ENCODE data around the gene KRT2.

DNA sequence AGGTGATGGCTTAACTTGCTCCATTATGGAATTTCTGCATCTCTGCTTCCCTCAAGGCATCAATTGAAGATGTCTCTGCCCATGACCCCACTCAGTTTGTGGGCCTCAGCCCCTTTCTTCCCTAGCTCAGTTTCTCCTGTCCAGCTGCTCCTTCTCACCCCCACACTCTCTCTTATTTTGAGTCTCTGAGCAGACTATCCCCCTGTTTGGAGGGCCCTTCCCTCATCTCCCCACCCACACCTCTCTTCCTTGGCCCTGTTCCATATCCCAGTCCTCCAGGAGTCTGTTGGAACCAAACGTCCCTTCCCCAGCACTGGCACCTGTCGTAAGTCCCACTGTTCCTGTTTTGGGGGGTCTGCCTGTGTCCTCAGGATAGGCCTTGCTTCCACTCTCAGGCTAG, 36.5 kb upstream of the KRT2 start:
- TF ChIP-seq, protein P1, sequence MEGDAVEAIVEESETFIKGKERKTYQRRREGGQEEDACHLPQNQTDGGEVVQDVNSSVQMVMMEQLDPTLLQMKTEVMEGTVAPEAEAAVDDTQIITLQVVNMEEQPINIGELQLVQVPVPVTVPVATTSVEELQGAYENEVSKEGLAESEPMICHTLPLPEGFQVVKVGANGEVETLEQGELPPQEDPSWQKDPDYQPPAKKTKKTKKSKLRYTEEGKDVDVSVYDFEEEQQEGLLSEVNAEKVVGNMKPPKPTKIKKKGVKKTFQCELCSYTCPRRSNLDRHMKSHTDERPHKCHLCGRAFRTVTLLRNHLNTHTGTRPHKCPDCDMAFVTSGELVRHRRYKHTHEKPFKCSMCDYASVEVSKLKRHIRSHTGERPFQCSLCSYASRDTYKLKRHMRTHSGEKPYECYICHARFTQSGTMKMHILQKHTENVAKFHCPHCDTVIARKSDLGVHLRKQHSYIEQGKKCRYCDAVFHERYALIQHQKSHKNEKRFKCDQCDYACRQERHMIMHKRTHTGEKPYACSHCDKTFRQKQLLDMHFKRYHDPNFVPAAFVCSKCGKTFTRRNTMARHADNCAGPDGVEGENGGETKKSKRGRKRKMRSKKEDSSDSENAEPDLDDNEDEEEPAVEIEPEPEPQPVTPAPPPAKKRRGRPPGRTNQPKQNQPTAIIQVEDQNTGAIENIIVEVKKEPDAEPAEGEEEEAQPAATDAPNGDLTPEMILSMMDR (IDR thresholded peaks at IDR 0.05), result no peak
- no peak for TF ChIP-seq POLR2AphosphoS5 (IDR thresholded peaks at IDR 0.05)
- TF ChIP-seq EP300 (IDR thresholded peaks at IDR 0.05), result no peak
- no peak for TF ChIP-seq POLR2A (IDR thresholded peaks at IDR 0.05)
